Measurements from ENCODE around the gene KLHDC8B.

Gene KLHDC8B

GRCh38 chr3:49171119-49171774 is at the start of gene KLHDC8B:
Gene KLHDC8B (plus strand): TSS chr3:49171598. CDS start chr3:49172770, 1,172 bp downstream.
- peak; percentile 90 for DNase-seq

- no peak for DNase-seq
These were observed 49.4 kb upstream of the KLHDC8B start for GRCh38 chr3:49122022-49122421.

GRCh38 chr3:49122451-49122850 is 48.9 kb upstream of the KLHDC8B start:
- DNase-seq, result no peak

- no peak for DNase-seq
These were observed 48.4 kb upstream of the KLHDC8B start for GRCh38 chr3:49122886-49123545.

GRCh38 chr3:49123687-49124086 is 47.7 kb upstream of the KLHDC8B start:
- DNase-seq, result no peak

- no peak for DNase-seq
These were observed 47.2 kb upstream of the KLHDC8B start for GRCh38 chr3:49124203-49124602.

GRCh38 chr3:49124991-49125670 is 46.3 kb upstream of the KLHDC8B start:
- no peak for DNase-seq

GRCh38 chr3:49131040-49131439 is 40.4 kb upstream of the KLHDC8B start:
- DNase-seq, result no peak

- no peak for DNase-seq
These were observed 39.8 kb upstream of the KLHDC8B start for GRCh38 chr3:49131576-49131975.

- no peak for DNase-seq
These were observed 39.3 kb upstream of the KLHDC8B start for GRCh38 chr3:49132073-49132436.

- DNase-seq, result no peak
These were observed 38.8 kb upstream of the KLHDC8B start, which contains the start of gene LAMB2 for GRCh38 chr3:49132437-49133225. Gene LAMB2 (minus strand): TSS chr3:49133050. CDS start chr3:49132867, 183 bp downstream.

- DNase-seq, result peak; percentile 45
These were observed 38.0 kb upstream of the KLHDC8B start for GRCh38 chr3:49133226-49133951.

- peak; percentile 21 for DNase-seq
These were observed 36.7 kb upstream of the KLHDC8B start for GRCh38 chr3:49134471-49135265.

- DNase-seq, result no peak
These were observed 35.9 kb upstream of the KLHDC8B start for GRCh38 chr3:49135499-49135898.

- no peak for DNase-seq
These were observed 31.3 kb upstream of the KLHDC8B start for GRCh38 chr3:49140080-49140479.

GRCh38 chr3:49148159-49148558 is 23.2 kb upstream of the KLHDC8B start:
- no peak for DNase-seq

- no peak for DNase-seq
These were observed 19.8 kb upstream of the KLHDC8B start for GRCh38 chr3:49151610-49152009.

- DNase-seq, result no peak
These were observed 18.0 kb upstream of the KLHDC8B start for GRCh38 chr3:49153349-49153912.

GRCh38 chr3:49157289-49157688 is 14.1 kb upstream of the KLHDC8B start:
- DNase-seq, result no peak

GRCh38 chr3:49158103-49158709 is 13.2 kb upstream of the KLHDC8B start:
- peak; percentile 79 for DNase-seq

GRCh38 chr3:49158792-49159191 is 12.6 kb upstream of the KLHDC8B start:
- no peak for DNase-seq
